ENCODE measurements around the gene KLK15. TPM values are rescaled to one million over a fixed set of nuclear protein-coding genes. Genes with fewer than 3 reads are reported as not detected.
"Not testable (repeated sequence)": the region's sequence is repeated elsewhere in the genome, so short reads cannot be mapped to it uniquely, and the experiment has no call there.

Gene KLK15
- total RNA-seq, 4 donors from 2014 or later = not detected

- no peak overlapping the region for H3K27ac ChIP-seq (replicated peaks in 1 of 4)
- peaks cover 0 to 6% (median 0%) of the 10 kb centered on the region in 4 donors for H3K9me3 ChIP-seq
- H3K36me3 ChIP-seq = no peaks in the 10 kb centered on the region
- intact Hi-C loops (cut with DNase I) = no loop called here
- TF ChIP-seq CTCF (IDR thresholded peaks at IDR 0.05) = no peak
- no peak for TF ChIP-seq POLR2A (IDR thresholded peaks at IDR 0.05; ENCODE audit: low read depth)
- H3K4me1 ChIP-seq = peaks cover 3 to 21% (median 19%) of the 10 kb centered on the region in 4 donors
- 5% methylated on average over 27 of the region's 52 CpGs for WGBS
- peak overlapping the region in 3 of 4 donors; percentile 24 to 45 (median 26) for H3K4me3 ChIP-seq
- no peak for DNase-seq (ENCODE audit: extremely low spot score)
- peaks cover 0 to 95% (median 28%) of the 10 kb centered on the region in 4 donors for H3K27me3 ChIP-seq
Measured at GRCh38 chr19:50817941-50818858, 15.2 kb downstream of the KLK15 start.

- WGBS = 89% methylated on average over 1 of the region's 1 CpG
- intact Hi-C loops (cut with DNase I) = no loop called here
- DNase-seq (ENCODE audit: extremely low spot score) = no peak
- TF ChIP-seq CTCF (IDR thresholded peaks at IDR 0.05) = no peak
- no peak for TF ChIP-seq POLR2A (IDR thresholded peaks at IDR 0.05; ENCODE audit: low read depth)
- no peak for TF ChIP-seq EP300 (IDR thresholded peaks at IDR 0.05)
- Histone ChIP-seq H3K27ac (replicated peaks in 1 of 4) (no peak overlapping the region), H3K4me1 (peaks cover 3 to 15% (median 10%) of the 10 kb centered on the region in 4 donors), H3K27me3 (peaks cover 0 to 85% (median 22%) of the 10 kb centered on the region in 4 donors), H3K4me3 (no peak overlapping the region), H3K9me3 (peaks cover 0 to 6% (median 0%) of the 10 kb centered on the region in 4 donors), H3K36me3 (no peaks in the 10 kb centered on the region)
Measured at GRCh38 chr19:50815439-50815838, 17.9 kb downstream of the KLK15 start.

GRCh38 chr19:50814883-50815282, 18.5 kb downstream of the KLK15 start:
- Histone ChIP-seq H3K4me1 (peaks cover 3 to 9% (median 8%) of the 10 kb centered on the region in 4 donors), H3K4me3 (no peak overlapping the region), H3K36me3 (no peaks in the 10 kb centered on the region), H3K27ac (replicated peaks in 1 of 4) (no peak overlapping the region), H3K9me3 (peaks cover 0 to 6% (median 0%) of the 10 kb centered on the region in 4 donors), H3K27me3 (peaks cover 0 to 79% (median 20%) of the 10 kb centered on the region in 4 donors)
- intact Hi-C loops (cut with DNase I) = no loop called here
- TF ChIP-seq EP300 (IDR thresholded peaks at IDR 0.05) (no peak), POLR2A (IDR thresholded peaks at IDR 0.05; ENCODE audit: low read depth) (no peak), CTCF (IDR thresholded peaks at IDR 0.05) (no peak), POLR2AphosphoS5 (IDR thresholded peaks at IDR 0.05) (no peak)
- WGBS = 80% methylated on average over 5 of the region's 5 CpGs
- DNase-seq (ENCODE audit: extremely low spot score) = no peak

- intact Hi-C loops (cut with DNase I) = no loop called here
- no peak overlapping the region for H3K27ac ChIP-seq (replicated peaks in 1 of 4)
- peaks cover 0 to 6% (median 0%) of the 10 kb centered on the region in 4 donors for H3K9me3 ChIP-seq
- no peaks in the 10 kb centered on the region for H3K4me1 ChIP-seq
- H3K4me3 ChIP-seq = no peak overlapping the region
- TF ChIP-seq CTCF (IDR thresholded peaks at IDR 0.05) (no peak), POLR2AphosphoS5 (IDR thresholded peaks at IDR 0.05) (no peak), POLR2A (IDR thresholded peaks at IDR 0.05; ENCODE audit: low read depth) (no peak), EP300 (IDR thresholded peaks at IDR 0.05) (no peak)
- no peaks in the 10 kb centered on the region for H3K36me3 ChIP-seq
- DNase-seq (ENCODE audit: extremely low spot score) = no peak
- peaks cover 0 to 55% (median 0%) of the 10 kb centered on the region in 4 donors for H3K27me3 ChIP-seq
- 72% methylated on average over 3 of the region's 3 CpGs for WGBS
Measured at GRCh38 chr19:50812474-50812873, 20.9 kb downstream of the KLK15 start.

GRCh38 chr19:50811622-50812238, 21.6 kb downstream of the KLK15 start:
- H3K27ac ChIP-seq (replicated peaks in 1 of 4); H3K4me3 ChIP-seq; intact Hi-C loops (cut with DNase I); H3K4me1 ChIP-seq; DNase-seq (ENCODE audit: extremely low spot score); H3K9me3 ChIP-seq; H3K36me3 ChIP-seq: not testable (repeated sequence)
- WGBS = 40% methylated on average over 1 of the region's 3 CpGs
- peaks cover 0 to 48% (median 0%) of the 10 kb centered on the region in 4 donors for H3K27me3 ChIP-seq

All from esophagus muscularis mucosa (tissue), 4 donors.